Hepatocyte (in vitro differentiated cells): ENCODE results near the gene ZC3H7A. TPM values are rescaled to one million over a fixed set of nuclear protein-coding genes. Genes with fewer than 3 reads are reported as not detected.
"Not testable (repeated sequence)": the region's sequence is repeated elsewhere in the genome, so short reads cannot be mapped to it uniquely, and the experiment has no call there.

Source experiments
- DNase-seq: peaks from one replicate; pipeline ENCODE4 v3.0.0-alpha.2; 2016; ENCODE audit warnings: low spot score
- H2AFZ ChIP-seq: fragments of 200-600 bp; sonication (generic); 2 replicates; pipeline ENCODE4 v1.6.0; 2016; ENCODE audit warnings: antibody characterized with exemption, mild to moderate bottlenecking
- H3K27ac ChIP-seq: fragments of 200-600 bp; sonication (generic); 2 replicates; pipeline ENCODE4 v1.5.1; 2016; ENCODE audit warnings: mild to moderate bottlenecking
- H3K27me3 ChIP-seq: fragments of 200-600 bp; sonication (generic); 2 replicates; pipeline ENCODE4 v1.6.1; 2016
- H3K36me3 ChIP-seq: fragments of 200-600 bp; sonication (generic); replicated peaks from 2 replicates; pipeline ENCODE4 v1.5.1; 2016; ENCODE audit warnings: low read depth; ENCODE audit not compliant: insufficient read depth
- H3K4me1 ChIP-seq: fragments of 200-600 bp; sonication (generic); 2 replicates; pipeline ENCODE4 v1.5.1; 2016; ENCODE audit warnings: mild to moderate bottlenecking, moderate library complexity; ENCODE audit not compliant: insufficient read depth
- H3K4me2 ChIP-seq: fragments of 200-600 bp; sonication (generic); 2 replicates; pipeline ENCODE4 v1.6.0; 2016
- H3K4me3 ChIP-seq: fragments of 200-600 bp; sonication (generic); 2 replicates; pipeline ENCODE4 v1.5.1; 2016; ENCODE audit warnings: mild to moderate bottlenecking
- H3K79me2 ChIP-seq: fragments of 200-600 bp; sonication (generic); 2 replicates; pipeline ENCODE4 v1.6.0; 2017; ENCODE audit warnings: mild to moderate bottlenecking
- H3K9me2 ChIP-seq: fragments of 200-600 bp; sonication (generic); replicated peaks from 2 replicates; pipeline ENCODE4 v1.6.0; 2017; ENCODE audit warnings: mild to moderate bottlenecking; ENCODE audit not compliant: insufficient read depth
- H3K9me3 ChIP-seq: fragments of 200-600 bp; sonication (generic); 2 replicates; pipeline ENCODE4 v1.5.1; 2016; ENCODE audit warnings: low read depth, mild to moderate bottlenecking
- H4K20me1 ChIP-seq: fragments of 200-600 bp; sonication (generic); 2 replicates; pipeline ENCODE4 v1.6.0; 2016; ENCODE audit warnings: mild to moderate bottlenecking; ENCODE audit not compliant: insufficient read depth, poor library complexity, severe bottlenecking
- CTCF ChIP-seq: fragments of 200-600 bp; sonication (generic); IDR thresholded peaks from 2 replicates; pipeline ENCODE4 v1.5.1; 2016; ENCODE audit warnings: antibody characterized with exemption, mild to moderate bottlenecking; ENCODE audit not compliant: poor library complexity
- EZH2 ChIP-seq: fragments of 200-600 bp; sonication (generic); IDR thresholded peaks from 2 replicates; pipeline ENCODE4 v1.6.1; 2016; ENCODE audit warnings: antibody characterized with exemption, mild to moderate bottlenecking, borderline replicate concordance
- EZH2phosphoT487 ChIP-seq: fragments of 200-600 bp; sonication (generic); IDR thresholded peaks from one replicate; pipeline ENCODE4 v1.6.1; 2018; ENCODE audit warnings: antibody characterized with exemption, mild to moderate bottlenecking, low read depth, moderate library complexity; ENCODE audit not compliant: unreplicated experiment, severe bottlenecking
- WGBS: methylation state at CpG from one replicate; pipeline ENCODE4 v1.1.6; 2016; ENCODE audit warnings: low lambda C conversion rate; ENCODE audit errors: missing lambda C conversion rate; 5-methylcytosine and 5-hydroxymethylcytosine counted together
- polyA plus RNA-seq: library from polyadenylated mRNA; unstranded; fragments of >200 nt; fragmentation: Nextera tagmentation; extraction: Ambion mirVana; gene quantifications from 2 replicates; pipeline ENCODE4 v1.2.1, GENCODE V29; 2016
- total RNA-seq: library from RNA; depleted of rRNA; stranded (reverse); fragments of >200 nt; gene quantifications from 2 replicates; pipeline ENCODE4 v1.2.3, GENCODE V29; 2014

Gene ZC3H7A
- total and polyA plus RNA-seq, 2 experiments from 2014 or later, result 34.9 to 40.3 TPM

GRCh38 chr16:11791144-11791828 is 5.8 kb downstream of the ZC3H7A start:
- Histone ChIP-seq H3K27me3 (no peaks in the 10 kb centered on the region), H3K4me2 (peak overlapping the region; percentile 86), H3K27ac (peak overlapping the region; percentile 98), H3K36me3 (no peaks in the 10 kb centered on the region), H3K79me2 (peaks cover 100% of the 10 kb centered on the region), H3K9me2 (no peaks in the 10 kb centered on the region), H3K4me3 (no peak overlapping the region), H3K4me1 (peaks cover 54% of the 10 kb centered on the region), H3K9me3 (no peaks in the 10 kb centered on the region), H2AFZ (no peak overlapping the region), H4K20me1 (peaks cover 70% of the 10 kb centered on the region)
- DNase-seq, result no peak
- WGBS, result 92% methylated on average over 8 of the region's 8 CpGs
- TF ChIP-seq CTCF (no peak), EZH2 (no peak), EZH2phosphoT487 (no peak)

- H3K4me1 ChIP-seq, result peaks cover 40% of the 10 kb centered on the region
- no peak overlapping the region for H3K4me3 ChIP-seq
- no peak overlapping the region for H3K27ac ChIP-seq
- DNase-seq, result no peak
- H2AFZ ChIP-seq, result no peak overlapping the region
- H3K79me2 ChIP-seq, result peaks cover 98% of the 10 kb centered on the region
- TF ChIP-seq EZH2 (no peak), CTCF (no peak), EZH2phosphoT487 (no peak)
- H3K36me3 ChIP-seq, result no peaks in the 10 kb centered on the region
- H3K9me3 ChIP-seq, result no peaks in the 10 kb centered on the region
- no peak overlapping the region for H3K4me2 ChIP-seq
- H3K27me3 ChIP-seq, result no peaks in the 10 kb centered on the region
- WGBS, result 97% methylated on average over 3 of the region's 3 CpGs
- peaks cover 62% of the 10 kb centered on the region for H4K20me1 ChIP-seq
- no peaks in the 10 kb centered on the region for H3K9me2 ChIP-seq
These were observed 8.1 kb downstream of the ZC3H7A start for GRCh38 chr16:11788914-11789313.

- Histone ChIP-seq H3K27ac (peak overlapping the region; percentile 57), H3K79me2 (peaks cover 96% of the 10 kb centered on the region)
- WGBS, result 96% methylated on average over 13 of the region's 13 CpGs
These were observed 12.0 kb downstream of the ZC3H7A start for GRCh38 chr16:11784980-11785599.

GRCh38 chr16:11784381-11784780 is 12.7 kb downstream of the ZC3H7A start:
- peaks cover 96% of the 10 kb centered on the region for H3K79me2 ChIP-seq
- not testable (repeated sequence) for H3K36me3 ChIP-seq, H2AFZ ChIP-seq, H3K27me3 ChIP-seq, H3K27ac ChIP-seq, H3K4me3 ChIP-seq, H3K9me2 ChIP-seq, H3K9me3 ChIP-seq, H3K4me2 ChIP-seq, DNase-seq
- 99% methylated on average over 6 of the region's 6 CpGs for WGBS
- H3K4me1 ChIP-seq, result peaks cover 19% of the 10 kb centered on the region
- peaks cover 27% of the 10 kb centered on the region for H4K20me1 ChIP-seq

More at GRCh38 chr16:11784980-11785599, 12.0 kb downstream of the ZC3H7A start:
- H3K4me3 ChIP-seq, H3K4me2 ChIP-seq, H3K9me3 ChIP-seq, H3K36me3 ChIP-seq, H3K9me2 ChIP-seq, H3K27me3 ChIP-seq, DNase-seq, H2AFZ ChIP-seq: not testable (repeated sequence)
- Histone ChIP-seq H4K20me1 (peaks cover 34% of the 10 kb centered on the region), H3K4me1 (peaks cover 19% of the 10 kb centered on the region)
